Liver (tissue), 9 donors: ENCODE data around the gene DNM3. TPM values are rescaled to one million over a fixed set of nuclear protein-coding genes. Genes with fewer than 3 reads are reported as not detected.

Experiments
- DNase-seq: peaks from one replicate; pipeline ENCODE4 v3.0.0-alpha.2; 2017; ENCODE audit warnings: low spot score
- H3K27ac ChIP-seq, 2 donors: one replicate each; pipeline ENCODE4 v1.7.0; 2013; ENCODE audit warnings: inconsistent platforms in 2 of 2, low read length in 2 of 2, control low read depth in 1 of 2, low read depth in 1 of 2, mild to moderate bottlenecking in 1 of 2
- H3K27me3 ChIP-seq, 4 donors: one replicate each; pipeline versions ENCODE4 v1.6.1 to v1.7.0; 2013; ENCODE audit warnings: low read length in 3 of 4, inconsistent platforms in 1 of 4, mild to moderate bottlenecking in 1 of 4, moderate library complexity in 1 of 4; ENCODE audit not compliant: control insufficient read depth in 4 of 4, insufficient read depth in 4 of 4
- H3K36me3 ChIP-seq, 4 donors: one replicate each; pipeline versions ENCODE4 v1.6.1 to v1.7.0; 2013; ENCODE audit warnings: low read length in 3 of 4, mild to moderate bottlenecking in 3 of 4, low read depth in 1 of 4, moderate library complexity in 1 of 4; ENCODE audit not compliant: control insufficient read depth in 4 of 4, insufficient read depth in 3 of 4
- H3K4me1 ChIP-seq, 4 donors: one replicate each; pipeline versions ENCODE4 v1.6.1 to v1.7.0; 2013; ENCODE audit warnings: low read length in 3 of 4, mild to moderate bottlenecking in 3 of 4, moderate library complexity in 1 of 4; ENCODE audit not compliant: control insufficient read depth in 4 of 4, insufficient read depth in 4 of 4
- H3K4me3 ChIP-seq, 3 donors: one replicate each; pipeline versions ENCODE4 v1.6.1 to v1.7.0; 2013; ENCODE audit warnings: low read length in 3 of 3, control low read depth in 1 of 3, low read depth in 1 of 3, mild to moderate bottlenecking in 1 of 3
- H3K9ac ChIP-seq, 2 donors: one replicate each; pipeline ENCODE4 v1.7.0; 2013; ENCODE audit warnings: low read length in 2 of 2, mild to moderate bottlenecking in 2 of 2, moderate library complexity in 2 of 2, control low read depth in 1 of 2, low read depth in 1 of 2
- H3K9me3 ChIP-seq, 4 donors: one replicate each; pipeline versions ENCODE4 v1.6.1 to v1.7.0; 2013; ENCODE audit warnings: low read length in 3 of 4; ENCODE audit not compliant: control insufficient read depth in 4 of 4
- ATF3 ChIP-seq: IDR thresholded peaks from 2 replicates; pipeline ENCODE4 v1.6.1; 2016; ENCODE audit warnings: antibody characterized with exemption
- CTCF ChIP-seq: fragments of 150-350 bp; IDR thresholded peaks from 2 replicates; pipeline ENCODE4 v1.5.1; 2017; ENCODE audit warnings: improper control_type of control experiment, low read depth, low read length; ENCODE audit not compliant: missing input control
- EGR1 ChIP-seq, 2 donors: IDR thresholded peaks; 2 replicates each; pipeline ENCODE4 v1.6.1; 2016 to 2018; ENCODE audit warnings: antibody characterized with exemption in 2 of 2, low read depth in 2 of 2
- FOXA1 ChIP-seq: IDR thresholded peaks from 2 replicates; pipeline ENCODE4 v1.6.1; 2016; ENCODE audit warnings: antibody characterized with exemption
- FOXA2 ChIP-seq: IDR thresholded peaks from 2 replicates; pipeline ENCODE4 v1.6.1; 2016; ENCODE audit warnings: antibody characterized with exemption
- GABPA ChIP-seq, 2 donors: IDR thresholded peaks in 1 of 2; conservative IDR thresholded peaks in 1 of 2; 2 replicates each; pipeline ENCODE4 v1.6.1; 2016; ENCODE audit warnings: antibody characterized with exemption in 2 of 2, mild to moderate bottlenecking in 1 of 2, moderate library complexity in 1 of 2
- HNF4A ChIP-seq, 2 donors: conservative IDR thresholded peaks; 2 replicates each; pipeline ENCODE4 v1.6.1; 2016; ENCODE audit warnings: antibody characterized with exemption in 2 of 2, mild to moderate bottlenecking in 2 of 2
- HNF4G ChIP-seq: IDR thresholded peaks from 2 replicates; pipeline ENCODE4 v1.6.1; 2016; ENCODE audit warnings: antibody characterized with exemption
- JUND ChIP-seq, 2 donors: IDR thresholded peaks; 2 replicates each; pipeline ENCODE4 v1.6.1; 2016; ENCODE audit warnings: antibody characterized with exemption in 2 of 2
- MAX ChIP-seq: IDR thresholded peaks from 2 replicates; pipeline ENCODE4 v1.6.1; 2016; ENCODE audit warnings: antibody characterized with exemption
- NR2F2 ChIP-seq: IDR thresholded peaks from 2 replicates; pipeline ENCODE4 v1.6.1; 2016; ENCODE audit warnings: antibody characterized with exemption
- RAD21 ChIP-seq, 2 donors: IDR thresholded peaks; 2 replicates each; pipeline ENCODE4 v1.6.1; 2016; ENCODE audit warnings: antibody characterized with exemption in 2 of 2, mild to moderate bottlenecking in 2 of 2
- REST ChIP-seq: IDR thresholded peaks from 2 replicates; pipeline ENCODE4 v1.6.1; 2016; ENCODE audit warnings: antibody characterized with exemption, mild to moderate bottlenecking
- RXRA ChIP-seq, 2 donors: IDR thresholded peaks; 2 replicates each; pipeline ENCODE4 v1.6.1; 2017 to 2018; ENCODE audit warnings: antibody characterized with exemption in 2 of 2, mild to moderate bottlenecking in 1 of 2
- SP1 ChIP-seq: IDR thresholded peaks from 2 replicates; pipeline ENCODE4 v1.6.1; 2018; ENCODE audit warnings: antibody characterized with exemption, mild to moderate bottlenecking
- TAF1 ChIP-seq: conservative IDR thresholded peaks from 2 replicates; pipeline ENCODE4 v1.6.1; 2016; ENCODE audit warnings: antibody characterized with exemption, mild to moderate bottlenecking
- YY1 ChIP-seq: IDR thresholded peaks from 2 replicates; pipeline ENCODE4 v1.6.1; 2016; ENCODE audit warnings: antibody characterized with exemption, mild to moderate bottlenecking
- ZBTB33 ChIP-seq: IDR thresholded peaks from 2 replicates; pipeline ENCODE4 v1.6.1; 2016; ENCODE audit warnings: antibody characterized with exemption
- WGBS: extraction: QIAGEN DNeasy Blood & Tissue Kit; methylation state at CpG from one replicate; pipeline ENCODE4 v1.1.7; 2013; 5-methylcytosine and 5-hydroxymethylcytosine counted together
- polyA plus RNA-seq, 2 donors: library from polyadenylated mRNA; stranded (reverse) in 1 of 2; unstranded in 1 of 2; fragments of 200-250 nt in 1 of 2; fragments of >200 nt in 1 of 2; fragmentation: Nextera tagmentation in 1 of 2; extraction: Ambion mirVana in 1 of 2; gene quantifications; one replicate each; pipeline versions ENCODE4 v1.2.1 to v1.2.3, GENCODE V29; 2013 to 2015
- total RNA-seq, 2 donors: library from RNA; depleted of rRNA; stranded (reverse); fragments of >200 nt; gene quantifications; one replicate each; pipeline ENCODE4 v1.2.3, GENCODE V29; 2014
- donor health status: healthy.
- donor health status: healthy.
- donor health status: healthy.
- donor health status: healthy.
- donor health status: healthy.

Gene DNM3
- total and polyA plus RNA-seq, 4 donors, result 0.08 to 3.2 (median 1.0) TPM

GRCh38 chr1:171948511-171948910 lies 107.2 kb downstream of the DNM3 start (continued):
- TF ChIP-seq GABPA (IDR thresholded peaks at IDR 0.05 in 1 of 2, conservative IDR thresholded peaks at IDR 0.05 in 1 of 2), result no peak

- Histone ChIP-seq H3K27ac (no peak overlapping the region), H3K4me3 (no peak overlapping the region), H3K9ac (no peak overlapping the region), H3K27me3 (no peaks in the 10 kb centered on the region), H3K9me3 (peaks cover 0 to 2% (median 0%) of the 10 kb centered on the region in 4 donors), H3K36me3 (no peaks in the 10 kb centered on the region), H3K4me1 (no peaks in the 10 kb centered on the region)
- whole genome bisulfite sequencing, result 91% methylated on average over 2 of the region's 2 CpGs
- TF ChIP-seq FOXA2 (no peak), TAF1 (no peak), REST (no peak), RXRA (IDR thresholded peaks at IDR 0.05) (no peak), NR2F2 (no peak), ATF3 (no peak), GABPA (IDR thresholded peaks at IDR 0.05 in 1 of 2, conservative IDR thresholded peaks at IDR 0.05 in 1 of 2) (no peak), RAD21 (IDR thresholded peaks at IDR 0.05) (no peak), HNF4G (no peak), HNF4A (conservative IDR thresholded peaks at IDR 0.05) (no peak), MAX (no peak), EGR1 (IDR thresholded peaks at IDR 0.05; ENCODE audit: low read depth in 2 of 2) (no peak), ZBTB33 (no peak), SP1 (no peak), FOXA1 (no peak), JUND (IDR thresholded peaks at IDR 0.05) (no peak), YY1 (no peak), CTCF (no peak)
- DNase-seq, result no peak
Measured at GRCh38 chr1:171949316-171949715, 108.0 kb downstream of the DNM3 start.
